Activated naive CD4-positive, alpha-beta T cell treated with anti-CD3 and anti-CD28 coated beads, Interleukin-2, amount 10 ng/mL, durations not matched to agents 7 days and 5 days (primary cell): Measurements from ENCODE around the gene GPR35.

Experiments
- CTCF ChIA-PET: fragments of 350-600 bp; sonication (Branson Sonifier 250); formaldehyde crosslinking; loops from one replicate; lab custom pipeline; 2021; ENCODE audit warnings: antibody characterized with exemption; lab: Charles Lee
- DNase-seq: peaks from one replicate; pipeline ENCODE4 v3.0.0-alpha.2; 2020
- H3K27ac Mint-ChIP-seq: one replicate; pipeline ENCODE4 v1.8.0; 2021; ENCODE audit warnings: mild to moderate bottlenecking, moderate library complexity, mixed read lengths
- H3K27me3 Mint-ChIP-seq: one replicate; pipeline ENCODE4 v1.8.0; 2021; ENCODE audit warnings: mild to moderate bottlenecking, mixed read lengths
- H3K36me3 Mint-ChIP-seq: one replicate; pipeline ENCODE4 v1.8.0; 2021; ENCODE audit warnings: mixed read lengths
- H3K4me1 Mint-ChIP-seq: one replicate; pipeline ENCODE4 v1.8.0; 2021; ENCODE audit warnings: mixed read lengths
- H3K4me3 Mint-ChIP-seq: one replicate; pipeline ENCODE4 v1.8.0; 2021; ENCODE audit warnings: mild to moderate bottlenecking, moderate library complexity, mixed read lengths
- H3K9me3 Mint-ChIP-seq: one replicate; pipeline ENCODE4 v1.8.0; 2021; ENCODE audit warnings: mixed read lengths

Gene GPR35, protein sequence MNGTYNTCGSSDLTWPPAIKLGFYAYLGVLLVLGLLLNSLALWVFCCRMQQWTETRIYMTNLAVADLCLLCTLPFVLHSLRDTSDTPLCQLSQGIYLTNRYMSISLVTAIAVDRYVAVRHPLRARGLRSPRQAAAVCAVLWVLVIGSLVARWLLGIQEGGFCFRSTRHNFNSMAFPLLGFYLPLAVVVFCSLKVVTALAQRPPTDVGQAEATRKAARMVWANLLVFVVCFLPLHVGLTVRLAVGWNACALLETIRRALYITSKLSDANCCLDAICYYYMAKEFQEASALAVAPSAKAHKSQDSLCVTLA

GRCh38 chr2:240624950-240625621 is at the start of gene GPR35:
TSS of gene GPR35 (plus strand) at chr2:240625480. CDS start at chr2:240629953, 4,473 bp downstream.
- no peaks in the 10 kb centered on the region for H3K9me3 Mint-ChIP-seq
- peaks cover 61% of the 10 kb centered on the region for H3K4me1 Mint-ChIP-seq
- CTCF ChIA-PET: interaction anchor here (1.3 kb wide), 1 partner anchor 9 kb away, joined by 4 read pairs; no protein-coding TSS in a partner anchor

GRCh38 chr2:240576036-240576435 is 49.2 kb upstream of the GPR35 start:
- no peak for DNase-seq
- Mint-ChIP-seq H3K9me3 (no peaks in the 10 kb centered on the region), H3K27me3 (no peaks in the 10 kb centered on the region), H3K27ac (no peak overlapping the region), H3K36me3 (peaks cover 26% of the 10 kb centered on the region), H3K4me3 (no peak overlapping the region), H3K4me1 (peaks cover 31% of the 10 kb centered on the region)
- CTCF ChIA-PET: no interaction called here

More at GRCh38 chr2:240624950-240625621, at the start of gene GPR35:
- peak within 1 kb of the TSS; percentile 34 for H3K4me3 Mint-ChIP-seq
- peak within 1 kb of the TSS; percentile 87 for H3K27ac Mint-ChIP-seq
- H3K27me3 Mint-ChIP-seq: peaks cover 6% of the 10 kb centered on the region
- H3K36me3 Mint-ChIP-seq: no peaks in the 10 kb centered on the region
- DNase-seq: peak; percentile 81

DNA sequence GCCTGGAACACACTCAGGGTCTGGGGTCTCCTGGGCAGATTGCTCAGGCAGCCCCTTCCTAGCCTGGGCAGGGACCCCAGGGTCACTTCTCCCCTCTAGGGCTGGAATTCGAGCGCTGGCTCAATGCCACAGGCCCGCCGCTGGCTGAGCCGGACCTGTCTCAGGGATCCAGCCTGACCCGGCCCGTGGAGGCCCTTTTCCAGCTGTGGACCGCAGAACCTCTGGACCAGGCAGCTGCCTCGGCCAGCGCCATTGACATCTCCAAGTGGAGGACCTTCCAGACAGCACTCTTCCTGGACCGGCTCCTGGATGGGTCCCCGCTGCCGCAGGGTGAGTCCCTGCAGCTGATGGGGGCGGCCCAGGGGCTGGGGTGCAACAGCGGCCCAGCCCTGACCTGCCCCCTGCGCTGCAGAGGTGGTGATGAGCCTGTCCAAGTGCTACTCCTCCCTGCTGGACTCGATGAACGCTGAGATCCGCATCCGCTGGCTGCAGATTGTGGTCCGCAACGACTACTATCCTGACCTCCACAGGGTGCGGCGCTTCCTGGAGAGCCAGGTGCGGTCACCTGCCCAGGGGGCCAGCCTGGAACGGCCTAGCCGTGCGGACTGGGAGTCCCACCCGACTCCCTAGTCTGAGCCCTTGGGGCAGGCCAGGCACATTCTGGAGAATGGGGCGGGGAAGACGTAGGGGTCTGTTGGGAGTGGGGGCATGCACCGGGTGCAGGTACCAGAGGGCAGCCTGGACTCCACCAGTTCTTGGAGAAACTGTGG is 48.7 kb upstream of the GPR35 start:
- no peak for DNase-seq
- H3K4me3 Mint-ChIP-seq: no peak overlapping the region
- CTCF ChIA-PET: no interaction called here
- H3K9me3 Mint-ChIP-seq: no peaks in the 10 kb centered on the region
- no peak overlapping the region for H3K27ac Mint-ChIP-seq
- H3K27me3 Mint-ChIP-seq: no peaks in the 10 kb centered on the region
- H3K4me1 Mint-ChIP-seq: peaks cover 26% of the 10 kb centered on the region
- H3K36me3 Mint-ChIP-seq: peaks cover 23% of the 10 kb centered on the region

- H3K27ac Mint-ChIP-seq: no peak overlapping the region
- H3K27me3 Mint-ChIP-seq: no peaks in the 10 kb centered on the region
- peaks cover 2% of the 10 kb centered on the region for H3K9me3 Mint-ChIP-seq
- no peak for DNase-seq
- CTCF ChIA-PET: no interaction called here
- H3K36me3 Mint-ChIP-seq: peaks cover 25% of the 10 kb centered on the region
- H3K4me3 Mint-ChIP-seq: no peak overlapping the region
- peaks cover 23% of the 10 kb centered on the region for H3K4me1 Mint-ChIP-seq
Measured at GRCh38 chr2:240577281-240578109, 47.8 kb upstream of the GPR35 start.

- CTCF ChIA-PET: no interaction called here
- Mint-ChIP-seq H3K9me3 (peaks cover 2% of the 10 kb centered on the region), H3K36me3 (peaks cover 25% of the 10 kb centered on the region), H3K4me1 (peaks cover 26% of the 10 kb centered on the region), H3K27ac (no peak overlapping the region), H3K27me3 (no peaks in the 10 kb centered on the region), H3K4me3 (no peak overlapping the region)
- no peak for DNase-seq
Measured at GRCh38 chr2:240578110-240578450, 47.2 kb upstream of the GPR35 start.

DNA sequence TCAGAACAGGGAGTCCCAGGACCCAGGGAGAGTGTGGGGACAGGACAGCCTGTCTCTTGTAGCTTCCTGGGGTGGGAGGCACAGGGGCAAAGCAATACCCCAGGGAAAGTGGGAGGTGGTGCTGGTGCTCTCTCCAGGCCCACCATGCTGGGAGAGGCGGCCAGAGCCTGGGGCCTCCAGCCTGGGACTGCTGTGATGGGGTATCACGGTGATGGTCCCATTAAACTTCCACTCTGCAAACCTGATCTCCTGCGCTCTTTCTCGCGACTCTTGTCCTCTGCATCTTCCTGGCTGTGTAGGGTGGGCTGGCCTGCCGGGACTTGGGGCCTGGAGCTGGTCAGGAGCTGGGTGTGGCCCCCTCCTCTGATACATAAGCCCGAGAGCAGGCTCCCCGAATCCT is 46.8 kb upstream of the GPR35 start:
- no peak for DNase-seq
- Mint-ChIP-seq H3K4me1 (peaks cover 30% of the 10 kb centered on the region), H3K9me3 (peaks cover 2% of the 10 kb centered on the region), H3K27me3 (no peaks in the 10 kb centered on the region), H3K4me3 (no peak overlapping the region), H3K27ac (peak overlapping the region; percentile 33), H3K36me3 (peaks cover 24% of the 10 kb centered on the region)
- CTCF ChIA-PET: interaction anchor here (1.1 to 11.3 kb wide), 2 partner anchors 15 kb away, joined by 3 to 100 read pairs; partner anchors contain the start of gene DUSP28

DNA sequence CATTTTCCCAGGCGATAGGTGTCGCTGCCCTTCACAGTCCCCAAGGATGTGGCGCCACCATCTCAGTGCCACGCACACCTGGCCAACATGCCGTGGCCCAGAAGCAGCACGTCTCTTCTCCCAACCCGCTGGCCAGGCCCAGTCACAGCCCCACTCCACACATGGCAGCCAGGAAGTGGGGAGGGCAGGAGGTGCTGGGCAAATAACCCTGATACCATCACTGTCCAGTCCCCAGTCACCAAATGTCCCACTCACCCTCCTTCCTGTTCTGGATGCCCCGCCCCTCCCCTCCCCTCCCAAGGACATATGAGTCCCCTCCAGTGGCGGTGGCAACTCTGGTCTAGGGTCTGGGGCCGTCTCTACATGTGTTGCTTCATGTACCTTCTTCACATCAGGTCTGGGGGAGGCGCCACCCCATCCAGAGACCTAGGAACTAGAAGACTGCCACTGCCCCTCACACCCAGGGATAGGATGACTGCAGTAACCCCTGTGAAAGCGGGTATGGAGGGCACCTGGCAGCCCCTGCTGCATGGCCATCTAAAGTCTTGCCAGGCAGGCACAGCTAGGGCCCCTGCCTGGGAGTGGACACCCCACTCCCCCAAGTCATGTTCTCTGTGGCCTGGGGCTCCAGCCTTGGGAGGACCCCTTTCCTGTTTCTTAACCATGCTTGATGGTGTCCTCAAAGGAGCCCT is 46.1 kb upstream of the GPR35 start:
- Mint-ChIP-seq H3K9me3 (peaks cover 2% of the 10 kb centered on the region), H3K27ac (peak overlapping the region; percentile 83), H3K27me3 (no peaks in the 10 kb centered on the region), H3K4me1 (peaks cover 30% of the 10 kb centered on the region), H3K36me3 (peaks cover 24% of the 10 kb centered on the region), H3K4me3 (no peak overlapping the region)
- DNase-seq: no peak
- CTCF ChIA-PET: interaction anchor here (1.1 to 11.3 kb wide), 4 partner anchors 11 to 65 kb away, joined by 3 to 100 read pairs (median 4); partner anchors contain the start of genes DUSP28 and RNPEPL1

- Mint-ChIP-seq H3K27me3 (no peaks in the 10 kb centered on the region), H3K36me3 (peaks cover 27% of the 10 kb centered on the region), H3K9me3 (peaks cover 2% of the 10 kb centered on the region), H3K4me3 (no peak overlapping the region), H3K27ac (peak overlapping the region; percentile 83), H3K4me1 (peaks cover 38% of the 10 kb centered on the region)
- CTCF ChIA-PET: interaction anchor here (1.1 to 11.3 kb wide), 4 partner anchors 12 to 66 kb away, joined by 3 to 100 read pairs (median 4); partner anchors contain the start of genes DUSP28 and RNPEPL1
- peak; percentile 83 for DNase-seq
Measured at GRCh38 chr2:240579771-240580614, 45.3 kb upstream of the GPR35 start.

GRCh38 chr2:240581811-240582210 is 43.5 kb upstream of the GPR35 start:
- no peak for DNase-seq
- peaks cover 28% of the 10 kb centered on the region for H3K36me3 Mint-ChIP-seq
- no peaks in the 10 kb centered on the region for H3K27me3 Mint-ChIP-seq
- H3K27ac Mint-ChIP-seq: peak overlapping the region; percentile 11
- no peak overlapping the region for H3K4me3 Mint-ChIP-seq
- peaks cover 2% of the 10 kb centered on the region for H3K9me3 Mint-ChIP-seq
- CTCF ChIA-PET: interaction anchor here (11.3 kb wide), 1 partner anchor 18 kb away, joined by 100 read pairs; the partner anchor contains the start of gene DUSP28
- peaks cover 44% of the 10 kb centered on the region for H3K4me1 Mint-ChIP-seq

DNA sequence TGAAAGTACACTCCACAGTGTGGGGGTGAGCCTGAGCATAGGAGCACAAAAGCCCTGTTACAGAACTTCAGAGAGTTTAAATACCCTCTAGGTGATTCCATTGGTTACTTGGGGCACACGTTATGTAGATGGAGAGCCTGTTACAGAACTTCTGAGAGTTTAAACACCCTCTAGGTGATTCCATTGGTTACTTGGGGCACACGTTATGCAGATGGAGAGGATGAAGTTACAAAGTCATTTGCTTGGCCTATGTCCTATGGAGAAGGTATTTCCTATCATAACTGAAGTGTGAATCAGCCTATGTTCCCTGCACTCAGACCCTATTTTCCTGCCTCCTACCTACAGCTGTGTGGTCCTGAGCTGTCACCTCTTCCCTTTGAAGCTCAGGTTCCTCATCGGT is 42.5 kb upstream of the GPR35 start:
- peaks cover 2% of the 10 kb centered on the region for H3K9me3 Mint-ChIP-seq
- no peak overlapping the region for H3K4me3 Mint-ChIP-seq
- H3K27me3 Mint-ChIP-seq: no peaks in the 10 kb centered on the region
- no peak overlapping the region for H3K27ac Mint-ChIP-seq
- CTCF ChIA-PET: interaction anchor here (11.3 kb wide), 1 partner anchor 19 kb away, joined by 100 read pairs; the partner anchor contains the start of gene DUSP28
- H3K36me3 Mint-ChIP-seq: peaks cover 25% of the 10 kb centered on the region
- peaks cover 52% of the 10 kb centered on the region for H3K4me1 Mint-ChIP-seq
- no peak for DNase-seq

- H3K36me3 Mint-ChIP-seq: peaks cover 25% of the 10 kb centered on the region
- CTCF ChIA-PET: interaction anchor here (11.3 kb wide), 1 partner anchor 20 kb away, joined by 100 read pairs; the partner anchor contains the start of gene DUSP28
Measured at GRCh38 chr2:240583774-240584173, 41.5 kb upstream of the GPR35 start.

DNA sequence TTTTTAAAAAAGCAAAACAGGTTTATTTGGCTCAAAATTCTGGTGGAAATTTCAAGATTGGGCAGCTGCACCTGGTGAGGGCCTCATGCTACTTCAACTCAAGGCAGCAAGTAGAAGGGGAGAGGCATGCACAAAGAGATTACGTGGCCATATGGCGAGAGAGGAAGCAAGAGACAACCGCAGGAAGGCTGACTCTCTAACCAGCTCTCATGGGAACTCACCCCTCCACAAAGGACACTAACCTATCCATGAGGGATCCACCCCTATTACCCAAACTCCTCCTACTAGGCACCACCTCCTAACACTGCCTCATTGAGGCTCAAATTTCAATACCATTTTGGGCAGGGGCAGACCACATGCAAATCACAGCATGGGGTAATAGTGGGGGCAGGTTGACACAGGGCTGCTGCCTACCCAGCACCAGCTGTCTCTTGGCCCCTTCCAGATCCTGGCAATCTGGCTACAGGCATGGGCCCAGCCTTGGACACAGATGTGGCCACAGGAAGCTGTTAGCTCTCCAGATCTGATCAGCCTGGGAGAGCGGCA is 40.7 kb upstream of the GPR35 start:
- H3K36me3 Mint-ChIP-seq: peaks cover 28% of the 10 kb centered on the region
- H3K4me3 Mint-ChIP-seq: peak overlapping the region; percentile 66
- CTCF ChIA-PET: interaction anchor here (11.3 kb wide), 1 partner anchor 21 kb away, joined by 100 read pairs; the partner anchor contains the start of gene DUSP28
- peaks cover 2% of the 10 kb centered on the region for H3K9me3 Mint-ChIP-seq
- no peaks in the 10 kb centered on the region for H3K27me3 Mint-ChIP-seq
- H3K27ac Mint-ChIP-seq: no peak overlapping the region
- DNase-seq: no peak
- peaks cover 57% of the 10 kb centered on the region for H3K4me1 Mint-ChIP-seq

More at GRCh38 chr2:240583774-240584173, 41.5 kb upstream of the GPR35 start:
- Mint-ChIP-seq H3K27me3 (no peaks in the 10 kb centered on the region), H3K4me3 (no peak overlapping the region), H3K4me1 (peaks cover 59% of the 10 kb centered on the region), H3K9me3 (peaks cover 2% of the 10 kb centered on the region), H3K27ac (no peak overlapping the region)
- DNase-seq: no peak
